Measurements from ENCODE around the gene GPR135.

GRCh38 chr14:59439256-59439965 lies 25.8 kb downstream of the GPR135 start:
- TF ChIP-seq POLR2A (IDR thresholded peaks at IDR 0.05) (no peak), CTCF (IDR thresholded peaks at IDR 0.05) (no peak)
